OCI-LY7 (cell line): ENCODE measurements around the gene LMNTD2.

Experiments
- CTCF ChIP-seq: fragments of 200-600 bp; sonication (generic); conservative IDR thresholded peaks from 2 replicates; pipeline ENCODE4 v1.5.1; 2014; ENCODE audit warnings: mild to moderate bottlenecking, antibody characterized with exemption, low read length, moderate library complexity, mixed read lengths
- EZH2phosphoT487 ChIP-seq: fragments of 200-600 bp; sonication (generic); IDR thresholded peaks from 2 replicates; pipeline ENCODE4 v1.6.1; 2018; ENCODE audit warnings: low read depth, borderline replicate concordance, mild to moderate bottlenecking, mixed run types, antibody characterized with exemption, low read length, moderate library complexity, mixed read lengths

- TF ChIP-seq CTCF (no peak), EZH2phosphoT487 (no peak)
Measured at GRCh38 chr11:550746-551085, 9.8 kb downstream of the LMNTD2 start.
